Prostate gland (tissue), 2 donors: ENCODE data around the gene NEK7. TPM values are rescaled to one million over a fixed set of nuclear protein-coding genes. Genes with fewer than 3 reads are reported as not detected.

Source experiments
- DNase-seq: peaks from one replicate; pipeline ENCODE4 v3.0.0-alpha.2; 2019; ENCODE audit warnings: low spot score
- H3K27ac ChIP-seq, 2 donors: fragments of 200-600 bp; sonication (generic); 2 replicates each; pipeline ENCODE4 v1.5.1; 2017 to 2019
- H3K27me3 ChIP-seq: fragments of 200-600 bp; sonication (generic); replicated peaks from 2 replicates; pipeline ENCODE4 v1.5.1; 2019; ENCODE audit not compliant: insufficient read depth
- H3K36me3 ChIP-seq, 2 donors: fragments of 200-600 bp; sonication (generic); 1 replicate in 1 of 2; 2 replicates in 1 of 2; pipeline versions ENCODE4 v1.5.1 to v1.8.1; 2017 to 2019
- H3K4me1 ChIP-seq: fragments of 200-600 bp; sonication (generic); replicated peaks from 2 replicates; pipeline ENCODE4 v1.5.1; 2019
- H3K4me3 ChIP-seq, 2 donors: fragments of 200-600 bp; sonication (generic); 2 replicates each; pipeline ENCODE4 v1.5.1; 2017 to 2019
- H3K9me3 ChIP-seq: fragments of 200-600 bp; sonication (generic); 2 replicates; pipeline ENCODE4 v1.5.1; 2017
- CTCF ChIP-seq, 4 experiments: fragments of 200-600 bp in 2 of 4; fragments of 450-650 bp in 2 of 4; sonication (generic) in 2 of 4; IDR thresholded peaks; 1 replicate in 3 of 4; 2 replicates in 1 of 4; pipeline ENCODE4 v1.5.1; 2016 to 2019; ENCODE audit warnings: antibody characterized with exemption in 4 of 4, mild to moderate bottlenecking in 2 of 4, moderate library complexity in 2 of 4
- POLR2A ChIP-seq: fragments of 450-650 bp; IDR thresholded peaks from one replicate; pipeline ENCODE4 v1.6.1; 2016; ENCODE audit warnings: antibody characterized with exemption, mild to moderate bottlenecking
- POLR2AphosphoS5 ChIP-seq: sonication (generic); formaldehyde crosslinking; IDR thresholded peaks from one replicate; pipeline ENCODE4 v1.6.1; 2017; ENCODE audit warnings: antibody characterized with exemption
- WGBS: methylation state at CpG from one replicate; pipeline ENCODE4 v1.1.5; 2018; 5-methylcytosine and 5-hydroxymethylcytosine counted together
- intact Hi-C: fragments of 100-400 bp; cut with DNase I; formaldehyde crosslinking; loops from one replicate; pipeline ENCODE4 v1.14.2; 2022
- total RNA-seq, 2 donors: library from RNA; depleted of rRNA; stranded (reverse); fragments of >200 nt; gene quantifications; one replicate each; pipeline ENCODE4 v1.1.0, GENCODE V29; 2016

Gene NEK7
- 10 to 100 TPM; 53.3 to 70.9 TPM for total RNA-seq

GRCh38 chr1:198156745-198157240 lies at the start of gene NEK7:
NEK7 (plus strand) TSS chr1:198156998; CDS start chr1:198232581, 75,583 bp downstream.
- Histone ChIP-seq H3K27me3 (no peaks in the 10 kb centered on the region), H3K27ac (peak within 1 kb of the TSS; percentile 99 to 100), H3K9me3 (no peaks in the 10 kb centered on the region), H3K4me1 (peaks cover 3% of the 10 kb centered on the region), H3K4me3 (peak within 1 kb of the TSS; percentile 99), H3K36me3 (no peaks in the 10 kb centered on the region)
- intact Hi-C loops: no loop called here
- WGBS: 0% methylated on average over 27 of the region's 63 CpGs
- TF ChIP-seq CTCF (IDR thresholded peaks at IDR 0.05): peak in 2 of 4 experiments; percentile 25 to 31
- TF ChIP-seq POLR2AphosphoS5: peak; percentile 87
- peak; percentile 91 for TF ChIP-seq POLR2A
- peak; percentile 87 for DNase-seq

- Histone ChIP-seq H3K27ac (no peak overlapping the region), H3K4me3 (no peak overlapping the region), H3K9me3 (no peaks in the 10 kb centered on the region), H3K36me3 (no peaks in the 10 kb centered on the region), H3K27me3 (no peaks in the 10 kb centered on the region), H3K4me1 (no peaks in the 10 kb centered on the region)
- WGBS: 83% methylated on average over 2 of the region's 2 CpGs
- intact Hi-C loops: no loop called here
- TF ChIP-seq POLR2AphosphoS5: no peak
- TF ChIP-seq POLR2A: no peak
- no peak for TF ChIP-seq CTCF (IDR thresholded peaks at IDR 0.05)
- DNase-seq: no peak
These were observed 49.7 kb upstream of the NEK7 start for GRCh38 chr1:198107091-198107501.

GRCh38 chr1:198108636-198109370 lies 48.0 kb upstream of the NEK7 start:
- intact Hi-C loops: no loop called here
- no peaks in the 10 kb centered on the region for H3K36me3 ChIP-seq
- no peak overlapping the region for H3K27ac ChIP-seq
- H3K4me3 ChIP-seq: no peak overlapping the region
- DNase-seq: no peak
- no peaks in the 10 kb centered on the region for H3K27me3 ChIP-seq
- WGBS: 71% methylated on average over 1 of the region's 1 CpG
- no peaks in the 10 kb centered on the region for H3K4me1 ChIP-seq
- no peaks in the 10 kb centered on the region for H3K9me3 ChIP-seq
- TF ChIP-seq POLR2AphosphoS5: no peak
- no peak for TF ChIP-seq CTCF (IDR thresholded peaks at IDR 0.05)

- TF ChIP-seq POLR2AphosphoS5 (no peak), CTCF (IDR thresholded peaks at IDR 0.05) (no peak), POLR2A (no peak)
- no peak for DNase-seq
- Histone ChIP-seq H3K27ac (no peak overlapping the region), H3K36me3 (no peaks in the 10 kb centered on the region), H3K27me3 (no peaks in the 10 kb centered on the region), H3K4me1 (no peaks in the 10 kb centered on the region), H3K9me3 (no peaks in the 10 kb centered on the region), H3K4me3 (no peak overlapping the region)
- intact Hi-C loops: no loop called here
These were observed 47.5 kb upstream of the NEK7 start for GRCh38 chr1:198109371-198109715.

GRCh38 chr1:198113342-198113750 lies 43.5 kb upstream of the NEK7 start:
- H3K4me3 ChIP-seq: no peak overlapping the region
- DNase-seq: no peak

More at GRCh38 chr1:198113342-198113750, 43.5 kb upstream of the NEK7 start:
- H3K9me3 ChIP-seq: no peaks in the 10 kb centered on the region
- intact Hi-C loops: no loop called here
- H3K36me3 ChIP-seq: no peaks in the 10 kb centered on the region
- TF ChIP-seq POLR2AphosphoS5 (no peak), CTCF (IDR thresholded peaks at IDR 0.05) (no peak), POLR2A (no peak)
- no peaks in the 10 kb centered on the region for H3K27me3 ChIP-seq
- H3K4me1 ChIP-seq: no peaks in the 10 kb centered on the region
- no peak overlapping the region for H3K27ac ChIP-seq
